Measurements from ENCODE around the gene MYO1C. TPM values are rescaled to one million over a fixed set of nuclear protein-coding genes. Genes with fewer than 3 reads are reported as not detected.
A peak's percentile ranks its signal among the peaks of the same experiment; 100 is the strongest.

Gene MYO1C
- total RNA-seq, 1 donor from 2014 or later = 184 TPM

DNA sequence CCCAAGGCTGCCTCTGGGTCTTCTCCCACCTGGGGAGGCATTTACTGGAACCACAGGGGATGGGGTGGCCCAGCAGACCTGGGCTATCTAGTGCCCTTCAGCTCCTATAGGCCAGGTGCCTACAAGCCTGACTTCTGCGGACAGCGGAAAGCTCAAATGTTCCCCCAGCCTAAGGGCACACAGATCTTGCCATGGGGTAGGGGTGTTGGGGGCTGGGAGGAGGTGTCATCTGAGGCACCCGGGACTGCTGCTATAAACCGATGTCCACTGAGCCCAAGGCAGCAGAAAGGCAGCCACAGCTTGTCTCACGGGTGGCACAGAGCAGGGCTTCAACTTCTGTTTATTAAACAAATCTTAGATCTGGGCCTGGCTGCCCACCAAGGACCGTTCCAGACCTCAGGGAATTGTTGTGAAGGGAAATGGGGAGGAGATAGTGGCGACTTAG is 3.6 kb downstream of the MYO1C start:
- Mint-ChIP-seq H3K27ac (ENCODE audit: unreplicated experiment) (peak overlapping the region; percentile 81), H3K36me3 (ENCODE audit: unreplicated experiment) (no peaks in the 10 kb centered on the region), H3K4me3 (ENCODE audit: unreplicated experiment) (peak overlapping the region; percentile 68), H3K4me1 (ENCODE audit: unreplicated experiment) (peaks cover 48% of the 10 kb centered on the region), H3K27me3 (ENCODE audit: unreplicated experiment) (no peaks in the 10 kb centered on the region), H3K9me3 (ENCODE audit: unreplicated experiment) (no peaks in the 10 kb centered on the region)
- TF ChIP-seq, protein P1, sequence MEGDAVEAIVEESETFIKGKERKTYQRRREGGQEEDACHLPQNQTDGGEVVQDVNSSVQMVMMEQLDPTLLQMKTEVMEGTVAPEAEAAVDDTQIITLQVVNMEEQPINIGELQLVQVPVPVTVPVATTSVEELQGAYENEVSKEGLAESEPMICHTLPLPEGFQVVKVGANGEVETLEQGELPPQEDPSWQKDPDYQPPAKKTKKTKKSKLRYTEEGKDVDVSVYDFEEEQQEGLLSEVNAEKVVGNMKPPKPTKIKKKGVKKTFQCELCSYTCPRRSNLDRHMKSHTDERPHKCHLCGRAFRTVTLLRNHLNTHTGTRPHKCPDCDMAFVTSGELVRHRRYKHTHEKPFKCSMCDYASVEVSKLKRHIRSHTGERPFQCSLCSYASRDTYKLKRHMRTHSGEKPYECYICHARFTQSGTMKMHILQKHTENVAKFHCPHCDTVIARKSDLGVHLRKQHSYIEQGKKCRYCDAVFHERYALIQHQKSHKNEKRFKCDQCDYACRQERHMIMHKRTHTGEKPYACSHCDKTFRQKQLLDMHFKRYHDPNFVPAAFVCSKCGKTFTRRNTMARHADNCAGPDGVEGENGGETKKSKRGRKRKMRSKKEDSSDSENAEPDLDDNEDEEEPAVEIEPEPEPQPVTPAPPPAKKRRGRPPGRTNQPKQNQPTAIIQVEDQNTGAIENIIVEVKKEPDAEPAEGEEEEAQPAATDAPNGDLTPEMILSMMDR (IDR thresholded peaks at IDR 0.05) = no peak
- DNase-seq (ENCODE audit: extremely low spot score, unreplicated experiment) = no peak

DNA sequence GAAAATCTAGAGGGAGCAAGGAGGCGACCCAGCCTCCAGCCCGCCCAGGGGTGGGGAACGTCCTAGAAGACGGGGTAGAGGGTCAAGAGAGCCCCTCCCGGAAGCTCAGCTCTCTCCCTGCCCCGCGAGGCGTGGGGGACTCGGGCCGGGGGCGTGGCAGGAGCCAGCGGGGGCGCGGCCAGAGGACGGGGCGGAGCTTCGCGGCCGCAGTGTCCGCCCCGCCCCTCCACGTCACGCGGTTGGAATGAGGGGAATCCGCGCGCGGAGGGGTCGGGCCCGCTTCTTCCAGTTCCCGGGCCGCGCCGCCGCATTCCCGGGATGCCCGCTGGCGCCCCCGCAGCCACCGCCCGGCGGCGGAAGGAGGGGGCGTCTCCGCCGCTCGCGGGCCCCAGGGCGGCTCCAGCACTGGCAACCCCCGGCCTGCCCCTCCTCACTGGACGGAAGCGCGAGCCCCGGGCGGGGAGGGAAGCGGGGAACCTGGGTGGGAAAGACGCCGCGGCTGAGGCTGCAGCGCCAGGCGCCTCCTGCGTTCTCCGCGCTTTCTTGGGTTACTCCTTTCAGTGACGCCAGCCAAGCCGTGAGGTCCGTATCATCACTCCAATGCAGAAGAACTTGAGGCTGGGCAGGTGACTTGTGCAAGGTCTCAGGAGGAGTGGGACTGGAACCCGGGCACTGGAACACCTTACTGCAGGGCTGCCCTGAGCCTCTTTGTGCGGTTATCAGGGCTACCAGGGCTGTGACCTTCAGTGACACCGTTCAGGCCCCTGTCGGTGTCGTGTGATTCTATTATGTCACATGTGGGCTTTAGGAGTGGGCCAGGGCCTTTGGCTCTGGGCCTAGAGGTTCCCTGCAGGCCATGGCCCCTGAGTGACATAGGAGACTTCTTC is 4.3 kb downstream of the MYO1C start:
- Mint-ChIP-seq H3K4me3 (ENCODE audit: unreplicated experiment) (peak overlapping the region; percentile 68), H3K27ac (ENCODE audit: unreplicated experiment) (peak overlapping the region; percentile 90), H3K9me3 (ENCODE audit: unreplicated experiment) (no peaks in the 10 kb centered on the region), H3K4me1 (ENCODE audit: unreplicated experiment) (peaks cover 44% of the 10 kb centered on the region), H3K27me3 (ENCODE audit: unreplicated experiment) (no peaks in the 10 kb centered on the region), H3K36me3 (ENCODE audit: unreplicated experiment) (peaks cover 3% of the 10 kb centered on the region)
- DNase-seq (ENCODE audit: extremely low spot score, unreplicated experiment) = peak; percentile 97
- TF ChIP-seq, protein P1 (IDR thresholded peaks at IDR 0.05) = no peak

DNA sequence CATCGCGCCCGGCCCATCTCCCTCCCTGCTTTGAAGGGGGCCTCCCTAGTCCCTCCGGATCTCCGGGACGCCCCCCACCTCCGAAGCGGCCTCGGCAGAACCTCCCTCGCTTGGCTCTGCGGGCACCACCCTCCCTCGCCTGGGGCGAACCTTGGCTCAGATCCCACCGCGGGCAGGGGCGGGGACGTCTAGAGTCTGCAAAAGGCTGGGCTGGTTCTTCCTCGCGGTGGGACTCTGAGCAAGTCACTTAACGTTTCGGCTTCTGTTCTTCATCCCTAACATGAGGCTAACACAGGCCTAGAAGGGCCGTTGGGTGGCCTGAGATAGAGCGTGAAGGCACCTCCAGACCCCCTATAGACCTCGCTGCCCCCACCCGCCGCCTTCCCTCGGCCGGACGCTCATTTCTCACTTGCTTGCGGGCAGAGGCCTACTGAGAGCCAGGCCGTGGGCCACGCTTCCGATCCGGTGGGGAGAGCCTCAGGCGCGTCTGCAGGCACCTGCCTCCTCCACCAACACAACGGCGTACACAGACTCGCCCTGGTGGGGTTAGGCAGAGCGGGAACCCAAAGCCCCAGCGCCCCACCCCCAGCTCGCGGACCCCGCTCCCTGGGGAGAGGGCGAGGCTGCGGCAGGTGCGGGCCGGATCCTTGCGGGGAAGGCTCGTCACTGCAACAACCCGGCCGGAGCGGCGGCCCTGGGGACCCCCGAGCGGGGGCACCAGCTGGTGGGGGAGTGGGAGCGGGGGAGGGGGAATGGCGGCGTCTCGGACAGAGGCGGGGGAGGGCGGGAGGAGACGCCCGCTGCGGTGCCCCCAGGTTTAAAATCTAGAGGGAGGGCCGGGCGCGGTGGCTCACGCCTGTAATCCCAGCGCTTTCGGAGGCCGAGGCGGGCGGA is 5.4 kb downstream of the MYO1C start:
- peak; percentile 91 for DNase-seq (ENCODE audit: extremely low spot score, unreplicated experiment)
- Mint-ChIP-seq H3K36me3 (ENCODE audit: unreplicated experiment) (peaks cover 6% of the 10 kb centered on the region), H3K27ac (ENCODE audit: unreplicated experiment) (peak overlapping the region; percentile 90), H3K4me1 (ENCODE audit: unreplicated experiment) (peaks cover 40% of the 10 kb centered on the region), H3K9me3 (ENCODE audit: unreplicated experiment) (no peaks in the 10 kb centered on the region), H3K27me3 (ENCODE audit: unreplicated experiment) (no peaks in the 10 kb centered on the region), H3K4me3 (ENCODE audit: unreplicated experiment) (peak overlapping the region; percentile 67)
- TF ChIP-seq, protein P1 (IDR thresholded peaks at IDR 0.05) = no peak

DNA sequence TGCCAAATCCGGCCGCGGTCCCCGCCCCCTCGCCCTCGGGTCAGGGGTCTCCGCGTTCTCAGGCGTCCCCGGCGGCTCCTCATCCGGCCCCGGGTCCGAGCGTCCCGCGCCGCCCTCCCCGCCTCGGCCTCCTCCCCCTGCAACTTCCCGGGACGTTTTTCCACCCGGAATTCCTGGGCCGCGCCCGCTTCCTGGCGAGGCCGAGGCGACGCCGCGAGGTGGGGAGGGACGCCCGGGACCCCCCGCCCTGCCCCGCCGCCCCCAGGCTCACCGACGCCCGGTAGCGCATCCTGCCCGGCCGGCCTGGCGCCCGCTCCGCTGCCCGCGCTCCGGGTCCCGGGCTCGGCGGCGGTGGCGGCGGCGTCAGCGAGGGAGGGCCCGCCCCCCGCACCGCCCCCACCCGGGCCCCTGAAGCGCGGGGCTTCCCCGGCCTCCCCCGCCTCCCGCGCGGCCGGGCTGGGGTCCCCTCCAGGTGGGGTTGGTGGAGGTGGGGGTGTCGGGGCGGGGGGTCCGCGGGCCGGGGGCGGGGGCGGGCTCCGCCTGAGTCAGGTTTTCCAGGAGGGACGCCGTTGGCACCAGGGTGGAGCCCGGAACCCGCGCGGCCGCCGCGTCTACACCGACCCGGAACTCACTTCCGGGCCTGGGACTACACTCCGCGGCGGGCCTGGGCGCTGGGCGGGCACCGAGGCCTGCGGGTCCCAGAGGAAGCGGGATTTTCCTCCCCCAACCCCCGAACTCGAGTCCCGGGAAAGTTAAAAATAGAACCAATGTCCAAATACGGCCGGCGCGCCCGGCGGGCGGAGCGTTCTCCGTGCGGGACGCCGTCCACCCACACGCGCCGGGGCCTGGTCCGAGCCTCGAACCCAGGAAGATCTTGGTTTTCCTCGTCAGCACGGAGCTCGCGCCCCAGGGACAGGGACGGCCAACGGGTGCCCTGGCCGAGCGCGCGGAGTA is 6.8 kb downstream of the MYO1C start:
- DNase-seq (ENCODE audit: extremely low spot score, unreplicated experiment) = peak; percentile 89
- TF ChIP-seq, protein P1 (IDR thresholded peaks at IDR 0.05) = no peak
- peaks cover 16% of the 10 kb centered on the region for H3K36me3 Mint-ChIP-seq (ENCODE audit: unreplicated experiment)
- H3K27ac Mint-ChIP-seq (ENCODE audit: unreplicated experiment) = peak overlapping the region; percentile 90
- H3K4me1 Mint-ChIP-seq (ENCODE audit: unreplicated experiment) = peaks cover 34% of the 10 kb centered on the region
- no peaks in the 10 kb centered on the region for H3K9me3 Mint-ChIP-seq (ENCODE audit: unreplicated experiment)
- H3K4me3 Mint-ChIP-seq (ENCODE audit: unreplicated experiment) = peak overlapping the region; percentile 80
- H3K27me3 Mint-ChIP-seq (ENCODE audit: unreplicated experiment) = no peaks in the 10 kb centered on the region
